ENCODE measurements around the gene HAL.

DNA sequence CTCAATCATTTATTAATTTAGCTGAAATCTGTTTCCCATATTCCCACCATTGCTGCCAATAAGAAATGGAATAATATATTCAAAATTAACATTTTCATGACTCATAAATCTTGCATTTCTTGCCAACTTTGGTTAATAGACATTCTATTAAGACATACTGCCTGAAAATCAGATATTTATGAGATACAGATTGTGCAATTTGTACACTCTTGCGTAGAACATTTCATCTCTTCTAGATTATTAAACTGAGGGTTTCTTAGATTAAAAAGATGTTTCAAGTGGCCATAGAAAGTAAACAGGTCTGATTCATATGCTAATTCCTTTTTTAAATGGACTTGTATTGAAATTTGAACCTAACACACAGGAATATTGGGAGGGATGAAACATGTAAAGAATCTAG lies 30.2 kb upstream of the HAL start:
- no peak for TF ChIP-seq CTCF (IDR thresholded peaks at IDR 0.05)
- no peak for TF ChIP-seq POLR2A (IDR thresholded peaks at IDR 0.05)
